ENCODE measurements around the gene AUTS2.

DNA sequence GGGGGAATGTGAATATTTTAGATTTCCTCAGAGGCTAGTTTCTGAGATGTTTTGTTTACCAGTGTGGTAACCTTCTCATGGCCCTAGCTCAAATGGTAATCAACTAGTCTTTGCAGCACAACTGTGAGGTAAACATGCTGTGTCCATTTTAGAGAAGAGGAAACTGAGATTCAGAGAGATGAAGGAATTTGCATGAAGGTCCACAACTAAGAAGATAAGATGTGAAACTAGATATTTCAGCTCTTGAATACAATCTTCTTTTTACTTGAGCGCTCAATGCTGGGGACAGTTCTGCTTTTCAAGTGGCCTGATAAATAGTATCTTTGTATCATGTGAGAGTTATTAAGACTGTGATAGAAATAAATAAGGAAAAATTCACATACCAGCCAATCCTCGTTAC, 245.4 kb downstream of the AUTS2 start:
- TF ChIP-seq, protein P1, sequence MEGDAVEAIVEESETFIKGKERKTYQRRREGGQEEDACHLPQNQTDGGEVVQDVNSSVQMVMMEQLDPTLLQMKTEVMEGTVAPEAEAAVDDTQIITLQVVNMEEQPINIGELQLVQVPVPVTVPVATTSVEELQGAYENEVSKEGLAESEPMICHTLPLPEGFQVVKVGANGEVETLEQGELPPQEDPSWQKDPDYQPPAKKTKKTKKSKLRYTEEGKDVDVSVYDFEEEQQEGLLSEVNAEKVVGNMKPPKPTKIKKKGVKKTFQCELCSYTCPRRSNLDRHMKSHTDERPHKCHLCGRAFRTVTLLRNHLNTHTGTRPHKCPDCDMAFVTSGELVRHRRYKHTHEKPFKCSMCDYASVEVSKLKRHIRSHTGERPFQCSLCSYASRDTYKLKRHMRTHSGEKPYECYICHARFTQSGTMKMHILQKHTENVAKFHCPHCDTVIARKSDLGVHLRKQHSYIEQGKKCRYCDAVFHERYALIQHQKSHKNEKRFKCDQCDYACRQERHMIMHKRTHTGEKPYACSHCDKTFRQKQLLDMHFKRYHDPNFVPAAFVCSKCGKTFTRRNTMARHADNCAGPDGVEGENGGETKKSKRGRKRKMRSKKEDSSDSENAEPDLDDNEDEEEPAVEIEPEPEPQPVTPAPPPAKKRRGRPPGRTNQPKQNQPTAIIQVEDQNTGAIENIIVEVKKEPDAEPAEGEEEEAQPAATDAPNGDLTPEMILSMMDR (IDR thresholded peaks at IDR 0.05): no peak
- TF ChIP-seq POLR2A (IDR thresholded peaks at IDR 0.05): no peak
